GM19395 (cell line): ENCODE data around the gene RARRES2.

ENCODE experiments used
- ATAC-seq: cut with Tn5 transposase; IDR thresholded peaks from one replicate; pipeline ENCODE4 v1.9.1; 2021; ENCODE audit warnings: mild to moderate bottlenecking, moderate library complexity; ENCODE audit not compliant: unreplicated experiment

RARRES2 gene

DNA sequence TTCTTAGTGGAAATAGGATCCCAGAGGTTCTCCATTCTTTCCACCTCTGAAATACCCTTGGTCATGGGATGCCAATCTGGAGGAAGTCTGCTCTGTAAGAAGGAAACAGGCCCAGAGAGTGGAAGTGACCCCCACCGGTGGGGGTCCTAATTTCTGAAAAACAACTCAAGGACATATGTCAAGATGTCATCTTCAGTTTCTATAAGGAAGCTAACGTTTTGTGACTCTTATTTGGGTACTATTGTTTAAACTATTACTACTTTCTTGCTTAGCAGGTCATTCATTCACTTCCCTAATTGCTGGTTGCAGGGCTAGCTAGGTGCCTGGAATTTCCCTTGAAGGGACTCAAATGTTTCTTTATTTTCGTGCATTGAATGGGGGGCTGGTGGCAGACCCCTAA is 35.8 kb upstream of the RARRES2 start:
- no peak for ATAC-seq

DNA sequence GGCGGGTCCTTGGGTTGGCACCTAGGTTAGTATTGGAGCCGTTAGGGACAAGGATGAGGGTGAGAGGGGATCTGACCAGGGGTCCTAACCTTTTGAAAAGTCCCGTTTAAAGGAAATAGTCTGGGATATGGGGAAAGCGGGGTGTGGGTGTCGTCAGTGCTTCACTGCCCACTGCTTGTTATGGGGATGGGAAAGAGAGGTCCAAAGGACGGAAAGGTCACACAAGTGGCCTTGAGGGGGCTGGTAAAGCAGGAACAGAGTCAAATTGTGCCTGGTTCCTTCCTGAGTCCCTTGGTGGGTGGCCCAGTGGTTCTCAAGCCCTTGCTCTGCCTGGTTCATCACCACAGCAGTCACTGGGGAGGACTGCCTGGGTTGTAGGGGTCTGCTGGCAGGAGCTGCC is 35.1 kb upstream of the RARRES2 start:
- no peak for ATAC-seq

DNA sequence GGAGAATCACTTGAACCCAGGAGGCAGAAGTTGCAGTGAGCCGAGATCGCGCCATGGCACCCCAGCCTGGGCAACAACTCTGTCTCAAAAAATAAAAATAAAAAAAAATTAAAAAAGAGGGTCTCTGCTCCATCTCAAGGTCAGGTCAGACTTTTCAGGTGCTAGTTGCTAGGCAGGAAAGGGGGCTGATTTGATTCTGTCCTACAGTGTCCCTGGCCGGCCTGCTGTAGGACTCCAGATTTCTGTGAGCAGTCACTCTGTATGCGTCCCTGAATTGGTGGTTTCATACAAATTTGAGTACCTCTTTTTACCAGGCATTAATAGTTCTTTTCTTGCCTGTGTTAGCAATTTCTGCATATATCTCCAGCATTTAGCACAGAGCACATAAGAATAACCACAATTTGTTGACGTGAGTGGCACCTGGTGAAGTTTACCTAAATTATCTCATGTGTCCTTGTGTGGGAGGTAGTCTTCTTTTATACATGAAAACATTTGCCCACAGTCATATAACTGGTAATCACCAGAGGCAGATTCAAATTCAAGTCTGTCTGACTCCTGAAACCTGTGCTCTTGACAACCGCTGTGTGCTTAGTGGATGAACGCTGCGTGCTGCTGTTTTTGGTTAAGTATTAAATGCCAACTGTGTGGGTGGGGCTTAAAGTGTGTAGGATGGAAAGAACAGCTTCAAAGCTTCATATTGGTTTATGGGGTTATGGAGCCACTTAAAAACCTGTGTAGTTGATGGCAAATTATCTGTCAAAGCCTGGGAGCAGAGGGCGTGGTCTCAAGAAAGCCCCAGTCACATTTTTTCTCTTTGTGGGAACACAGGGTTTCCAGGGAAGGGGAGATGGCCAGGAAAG is 34.5 kb upstream of the RARRES2 start:
- no peak for ATAC-seq

DNA sequence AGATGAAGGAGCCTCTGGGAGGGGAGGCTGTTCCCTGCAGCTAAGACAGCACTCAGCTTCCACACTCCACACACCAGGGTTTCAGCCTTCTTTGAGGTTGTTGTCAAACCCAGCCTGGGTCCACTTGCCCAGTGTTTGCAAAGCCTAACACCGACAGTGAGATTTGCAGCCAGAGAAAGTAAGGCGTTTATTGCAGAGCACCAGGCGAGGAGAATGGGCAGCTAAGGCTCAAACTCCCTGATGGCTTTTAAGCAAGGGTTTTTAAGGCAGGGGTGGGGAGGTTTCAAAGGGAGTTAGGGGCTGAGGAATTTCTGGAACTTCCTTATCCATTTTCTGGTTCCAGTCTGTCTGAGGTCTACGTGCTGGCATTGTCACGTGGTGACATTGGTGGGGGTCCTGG is 33.0 kb upstream of the RARRES2 start:
- no peak for ATAC-seq

DNA sequence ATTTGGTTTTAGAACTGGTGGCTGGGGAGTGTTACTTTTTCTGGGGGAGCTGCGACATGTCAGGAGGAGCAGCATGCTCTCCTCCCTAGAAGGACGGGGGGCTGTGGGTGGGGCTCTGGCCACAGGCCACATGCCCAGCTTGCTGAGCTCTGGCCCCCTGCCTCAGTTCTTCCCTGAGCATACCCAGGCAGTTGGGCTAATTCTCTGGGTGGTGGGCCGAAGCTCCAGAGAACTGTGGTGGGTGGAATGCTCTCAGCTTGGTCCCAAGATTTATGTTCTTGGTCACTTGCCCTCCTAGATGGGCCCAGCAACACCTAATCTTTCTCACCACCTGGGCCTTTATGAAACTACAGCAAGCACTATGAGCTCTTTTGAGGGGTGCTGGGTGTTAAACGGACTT is 32.6 kb upstream of the RARRES2 start:
- no peak for ATAC-seq

DNA sequence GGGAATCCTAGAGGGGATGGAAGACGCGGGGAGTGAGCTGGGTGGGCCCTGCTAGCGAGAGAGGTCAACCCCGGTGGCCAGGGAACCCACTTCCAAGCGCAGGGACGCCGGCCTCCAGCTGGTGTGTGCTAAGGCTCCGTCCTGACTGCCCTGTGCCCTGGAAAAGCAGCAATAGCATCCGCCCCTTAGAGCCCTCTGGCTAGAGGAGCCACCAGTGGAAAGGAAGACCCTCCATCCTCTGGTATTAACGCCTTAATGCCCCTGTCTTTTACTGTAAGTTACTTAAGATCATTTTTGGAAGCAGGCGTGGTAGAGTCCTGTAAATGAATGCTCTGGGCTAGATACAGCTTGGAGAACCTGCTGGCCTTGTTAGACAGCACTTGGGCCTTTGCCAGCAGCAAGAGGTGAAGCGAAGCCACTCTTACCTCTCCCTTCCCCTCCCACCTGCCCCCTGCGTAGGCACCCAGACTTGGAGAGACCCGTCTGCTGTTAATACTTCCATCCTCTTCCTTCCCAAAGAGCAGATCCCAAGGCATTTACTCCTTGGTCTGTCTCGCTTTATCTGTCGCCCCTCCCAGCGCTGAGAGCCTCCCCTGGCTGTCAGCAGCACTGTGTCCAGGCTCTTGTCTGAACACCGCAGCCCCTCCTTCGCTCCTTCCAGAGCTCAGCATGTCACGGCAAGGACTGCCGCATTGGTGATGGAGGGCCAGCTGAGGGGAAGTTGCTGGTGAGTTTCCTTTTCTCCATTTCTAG is 31.8 kb upstream of the RARRES2 start:
- no peak for ATAC-seq

DNA sequence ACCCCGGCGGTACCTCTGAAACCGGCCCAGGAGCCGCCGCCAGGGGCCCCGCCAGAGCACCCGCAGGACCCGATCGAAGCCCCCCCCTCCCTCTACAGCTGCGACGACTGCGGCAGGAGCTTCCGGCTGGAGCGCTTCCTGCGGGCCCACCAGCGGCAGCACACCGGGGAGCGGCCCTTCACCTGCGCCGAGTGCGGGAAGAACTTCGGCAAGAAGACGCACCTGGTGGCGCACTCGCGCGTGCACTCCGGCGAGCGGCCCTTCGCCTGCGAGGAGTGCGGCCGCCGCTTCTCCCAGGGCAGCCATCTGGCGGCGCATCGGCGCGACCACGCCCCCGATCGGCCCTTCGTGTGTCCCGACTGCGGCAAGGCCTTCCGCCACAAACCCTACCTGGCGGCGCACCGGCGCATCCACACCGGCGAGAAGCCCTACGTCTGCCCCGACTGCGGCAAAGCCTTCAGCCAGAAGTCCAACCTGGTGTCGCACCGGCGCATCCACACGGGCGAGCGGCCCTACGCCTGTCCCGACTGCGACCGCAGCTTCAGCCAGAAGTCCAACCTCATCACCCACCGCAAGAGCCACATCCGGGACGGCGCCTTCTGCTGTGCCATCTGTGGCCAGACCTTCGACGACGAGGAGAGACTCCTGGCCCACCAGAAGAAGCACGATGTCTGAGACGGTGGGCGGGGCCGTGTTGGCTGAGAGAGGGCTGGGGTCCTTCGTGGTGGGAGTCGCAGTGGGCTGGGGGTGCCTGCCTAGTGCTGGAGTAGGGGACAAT is 31.0 kb upstream of the RARRES2 start:
- ATAC-seq: no peak

DNA sequence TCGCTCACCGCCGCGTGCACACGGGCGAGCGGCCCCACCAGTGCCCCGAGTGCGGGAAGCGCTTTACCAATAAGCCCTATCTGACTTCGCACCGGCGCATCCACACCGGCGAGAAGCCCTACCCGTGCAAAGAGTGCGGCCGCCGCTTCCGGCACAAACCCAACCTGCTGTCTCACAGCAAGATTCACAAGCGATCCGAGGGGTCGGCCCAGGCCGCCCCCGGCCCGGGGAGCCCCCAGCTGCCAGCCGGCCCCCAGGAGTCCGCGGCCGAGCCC is 30.5 kb upstream of the RARRES2 start:
- no peak for ATAC-seq

DNA sequence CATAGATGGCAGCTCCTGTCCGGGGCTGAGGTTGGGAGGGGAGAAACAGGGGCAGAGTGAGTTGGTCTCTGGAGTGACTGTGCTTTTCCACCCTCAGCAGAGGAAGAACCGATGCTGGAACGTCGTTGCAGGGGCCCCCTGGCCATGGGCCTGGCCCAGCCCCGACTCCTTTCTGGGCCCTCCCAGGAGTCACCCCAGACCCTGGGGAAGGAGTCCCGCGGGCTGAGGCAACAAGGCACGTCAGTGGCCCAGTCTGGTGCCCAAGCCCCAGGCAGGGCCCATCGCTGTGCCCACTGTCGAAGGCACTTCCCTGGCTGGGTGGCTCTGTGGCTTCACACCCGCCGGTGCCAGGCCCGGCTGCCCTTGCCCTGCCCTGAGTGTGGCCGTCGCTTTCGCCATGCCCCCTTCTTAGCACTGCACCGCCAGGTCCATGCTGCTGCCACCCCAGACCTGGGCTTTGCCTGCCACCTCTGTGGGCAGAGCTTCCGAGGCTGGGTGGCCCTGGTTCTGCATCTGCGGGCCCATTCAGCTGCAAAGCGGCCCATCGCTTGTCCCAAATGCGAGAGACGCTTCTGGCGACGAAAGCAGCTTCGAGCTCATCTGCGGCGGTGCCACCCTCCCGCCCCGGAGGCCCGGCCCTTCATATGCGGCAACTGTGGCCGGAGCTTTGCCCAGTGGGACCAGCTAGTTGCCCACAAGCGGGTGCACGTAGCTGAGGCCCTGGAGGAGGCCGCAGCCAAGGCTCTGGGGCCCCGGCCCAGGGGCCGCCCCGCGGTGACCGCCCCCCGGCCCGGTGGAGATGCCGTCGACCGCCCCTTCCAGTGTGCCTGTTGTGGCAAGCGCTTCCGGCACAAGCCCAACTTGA is 29.9 kb upstream of the RARRES2 start:
- no peak for ATAC-seq

DNA sequence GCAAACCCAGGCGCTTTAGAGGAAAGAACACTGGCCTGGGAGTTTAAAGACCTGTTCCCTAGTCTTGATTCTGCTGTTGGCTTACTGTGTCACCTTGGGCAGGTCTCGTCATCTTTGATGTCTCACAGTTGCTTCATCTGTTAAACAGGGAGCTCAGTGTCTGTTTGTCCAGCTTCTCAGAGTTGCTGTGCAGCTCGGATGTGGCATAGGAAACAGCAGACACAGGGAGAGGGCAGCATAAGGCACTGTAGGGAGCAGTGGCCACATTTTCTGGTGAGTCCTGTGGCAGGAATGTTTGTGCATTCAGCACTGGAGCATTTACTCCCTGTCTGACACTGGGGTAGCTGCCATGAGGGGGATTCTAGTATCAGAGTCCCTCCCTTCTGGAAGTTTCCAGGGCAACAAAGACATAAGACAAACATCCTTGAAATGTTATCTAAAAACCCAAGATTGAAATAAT is 29.2 kb upstream of the RARRES2 start:
- ATAC-seq: no peak

DNA sequence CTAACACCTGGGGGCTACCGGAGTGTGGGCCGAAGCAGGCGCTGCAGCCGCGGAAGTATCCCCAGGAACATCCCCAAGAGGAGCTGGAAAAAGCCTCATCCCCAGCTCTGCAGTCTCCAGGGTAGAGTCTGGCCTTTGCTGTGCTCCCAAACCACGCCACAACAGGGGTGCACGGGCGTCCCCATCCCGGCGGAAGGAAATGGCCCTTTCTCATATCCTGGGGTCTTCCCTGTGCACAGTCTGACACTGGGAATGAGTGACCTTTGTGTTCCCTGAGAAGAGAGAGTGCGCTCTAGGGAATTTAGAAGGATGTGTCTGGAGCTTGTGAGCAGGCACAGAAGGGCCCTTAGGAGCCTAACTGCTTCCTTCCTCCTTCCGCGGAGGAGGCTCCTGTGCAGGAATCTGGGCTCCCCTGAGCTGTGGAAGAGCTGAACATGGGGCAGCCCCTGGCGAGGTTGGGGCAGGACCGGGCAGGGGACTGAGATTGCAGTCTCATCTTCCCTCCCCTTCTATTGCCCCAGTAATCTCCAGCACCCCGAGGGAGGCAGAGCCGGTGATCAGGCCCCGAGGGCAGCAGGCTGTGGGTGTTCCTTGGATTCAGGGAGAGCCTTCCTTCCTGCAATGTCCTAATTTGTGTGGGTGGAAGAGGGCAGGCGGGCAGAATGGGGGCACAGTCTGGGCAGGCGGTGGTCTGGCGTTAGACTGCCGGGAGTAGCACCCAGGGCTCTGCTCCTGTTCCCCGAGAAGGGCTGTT is 28.5 kb upstream of the RARRES2 start:
- peak; percentile 0 for ATAC-seq

DNA sequence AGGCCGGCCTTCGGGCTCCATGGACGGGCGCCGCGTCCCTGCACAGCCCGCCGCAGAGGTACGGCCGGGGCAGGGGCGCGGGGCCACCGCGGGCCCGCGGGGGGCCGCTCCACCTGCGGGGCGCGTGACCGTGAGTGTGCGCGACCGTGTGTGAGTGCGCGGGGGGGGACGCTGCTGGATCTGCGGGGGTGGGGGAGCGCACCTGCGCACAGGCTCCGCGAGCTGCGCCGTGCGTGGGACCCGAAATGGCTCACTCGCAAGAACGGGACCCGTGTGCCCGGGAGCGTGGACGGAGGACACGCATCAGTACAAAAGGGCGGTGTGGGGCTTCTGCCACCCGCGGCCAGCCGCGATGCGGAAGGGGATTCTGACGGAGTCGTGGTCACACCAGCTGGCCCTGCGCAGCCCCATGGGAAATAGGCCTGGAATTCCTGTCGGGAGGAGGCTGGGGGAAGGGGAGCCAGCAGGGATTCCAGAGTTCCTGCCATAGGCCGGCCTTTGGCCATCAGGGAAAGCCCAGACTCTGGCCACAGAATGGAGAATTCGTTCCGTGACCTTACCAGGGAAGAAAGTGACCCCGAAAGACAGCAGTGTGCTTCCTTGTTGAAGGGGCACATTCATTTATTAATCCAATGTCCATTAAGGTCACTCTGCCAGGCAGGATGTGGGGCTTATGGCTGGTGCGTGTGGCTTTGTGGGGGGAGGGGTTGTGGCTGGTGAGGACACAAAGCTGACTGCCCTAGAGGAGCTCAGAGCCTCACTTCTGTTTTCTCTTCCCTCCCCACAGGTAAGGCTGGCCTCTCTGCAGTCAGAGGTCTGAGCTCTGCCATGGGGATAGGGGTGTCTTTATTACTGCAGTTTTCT is 27.7 kb upstream of the RARRES2 start:
- ATAC-seq: peak; percentile 50

DNA sequence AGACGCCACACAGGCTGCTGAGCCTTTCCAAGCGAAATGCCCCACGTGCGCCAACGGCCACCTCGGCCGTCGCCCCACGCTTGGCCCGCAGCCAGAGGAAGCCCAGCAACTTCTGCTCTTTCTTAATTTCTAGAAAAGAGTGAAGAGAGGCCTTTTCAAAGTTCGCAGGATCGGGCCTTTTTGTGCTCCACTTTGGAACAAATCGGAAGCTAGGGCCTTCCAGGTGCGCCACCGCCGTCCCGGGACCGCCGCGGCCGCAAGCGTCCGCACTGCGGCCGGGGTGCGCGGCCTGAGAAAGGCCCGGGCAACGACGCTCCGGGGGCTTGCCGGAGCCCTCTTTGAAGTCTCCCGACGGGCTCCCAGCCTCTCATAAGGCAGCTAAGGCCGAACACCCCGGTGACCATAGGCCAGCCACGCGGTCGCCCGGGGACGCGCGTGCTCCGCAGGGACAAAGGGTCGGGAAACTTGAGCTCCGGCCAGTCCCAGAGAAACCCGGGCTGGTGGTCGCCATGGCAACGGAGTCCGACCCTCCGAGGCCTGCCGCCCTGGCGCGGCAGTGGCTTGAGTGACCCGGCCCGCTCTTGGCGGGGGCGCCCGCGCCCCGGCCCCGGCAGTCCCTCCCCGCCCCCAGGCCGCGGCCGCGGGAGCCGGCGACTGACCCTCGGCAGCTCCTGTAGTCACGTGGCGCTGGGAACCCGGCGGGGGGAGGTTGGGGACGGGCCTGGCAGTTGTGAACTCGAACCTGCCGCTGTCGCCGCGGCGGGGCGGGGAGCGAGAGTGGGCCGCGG is 26.9 kb upstream of the RARRES2 start, which contains the start of gene REPIN1:
Gene REPIN1 (plus strand): TSS at position 727 of the 788 bp plus-strand sequence. CDS start 890 bp downstream, outside the sequence.
- peak; percentile 51 for ATAC-seq

DNA sequence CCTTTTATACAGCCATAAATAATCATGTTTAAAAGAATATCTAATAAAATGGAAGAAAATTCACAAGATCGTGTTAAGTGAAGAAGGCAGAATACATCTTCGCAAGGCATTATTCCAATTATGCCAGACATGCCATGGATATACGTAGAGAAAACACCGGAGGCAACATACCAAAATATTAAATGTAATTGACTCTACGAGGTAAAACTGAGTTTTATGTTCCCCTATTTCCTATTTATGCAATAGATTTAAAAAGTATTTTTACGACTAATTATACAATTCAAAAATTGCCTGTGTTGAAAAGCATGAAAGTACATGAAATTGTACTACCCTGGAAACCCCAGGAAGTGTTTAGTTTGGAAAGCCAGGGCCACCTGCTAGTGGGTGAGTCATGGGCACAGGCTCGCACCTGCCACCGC is 26.3 kb upstream of the RARRES2 start:
- ATAC-seq: no peak

DNA sequence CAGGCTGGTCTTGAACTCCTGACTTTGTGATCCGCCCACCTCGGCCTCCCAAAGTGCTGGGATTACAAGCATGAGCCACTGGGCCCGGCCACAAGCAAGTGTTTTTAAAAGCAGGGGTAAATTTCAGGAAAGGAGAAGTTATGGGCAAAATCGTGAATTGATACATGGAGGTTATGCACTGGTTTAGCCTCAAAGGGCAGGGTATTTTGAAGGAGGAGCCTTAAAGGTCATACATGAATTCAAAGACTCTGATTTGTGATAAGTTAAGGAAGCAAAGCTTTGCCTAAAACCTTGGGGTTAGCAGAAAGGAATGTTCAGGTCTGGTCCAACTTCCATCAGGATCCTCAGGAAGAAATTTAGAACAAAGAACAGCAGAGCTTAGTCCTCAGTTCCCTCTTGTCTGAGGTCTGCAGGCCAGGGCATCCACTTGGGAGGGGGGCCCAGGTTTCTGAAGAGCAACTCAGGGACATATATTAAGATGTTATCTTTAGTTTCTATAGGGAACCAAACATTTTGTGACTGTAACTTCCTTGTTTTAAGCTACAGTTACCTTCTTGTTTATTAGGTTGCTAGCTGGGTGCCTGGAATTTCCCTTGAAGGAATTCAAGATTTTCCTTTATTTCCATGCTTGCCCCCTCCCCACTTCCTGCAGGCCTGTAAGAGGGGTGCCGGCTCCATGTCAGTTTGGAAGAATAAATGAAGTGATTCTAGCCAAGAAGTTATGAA is 24.4 kb upstream of the RARRES2 start:
- ATAC-seq: no peak

DNA sequence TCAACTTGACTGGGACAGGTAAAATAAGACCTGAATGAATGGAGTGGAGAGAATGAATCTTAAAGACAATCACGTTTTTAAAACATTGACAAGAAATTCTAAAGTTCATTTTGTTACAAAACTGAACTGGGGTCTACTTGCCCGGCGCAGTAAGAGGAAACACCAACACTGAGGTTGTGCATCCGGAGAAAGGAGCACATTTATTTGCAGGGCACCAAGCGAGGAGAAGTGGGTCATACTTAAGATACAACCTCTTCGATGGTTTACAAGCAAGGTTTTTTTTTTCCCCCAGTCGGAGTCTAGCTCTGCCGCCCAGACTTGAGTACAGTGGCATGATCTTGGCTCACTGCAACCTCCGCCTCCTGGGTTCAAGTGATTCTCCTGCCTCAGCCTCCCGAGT is 23.8 kb upstream of the RARRES2 start:
- ATAC-seq: no peak

DNA sequence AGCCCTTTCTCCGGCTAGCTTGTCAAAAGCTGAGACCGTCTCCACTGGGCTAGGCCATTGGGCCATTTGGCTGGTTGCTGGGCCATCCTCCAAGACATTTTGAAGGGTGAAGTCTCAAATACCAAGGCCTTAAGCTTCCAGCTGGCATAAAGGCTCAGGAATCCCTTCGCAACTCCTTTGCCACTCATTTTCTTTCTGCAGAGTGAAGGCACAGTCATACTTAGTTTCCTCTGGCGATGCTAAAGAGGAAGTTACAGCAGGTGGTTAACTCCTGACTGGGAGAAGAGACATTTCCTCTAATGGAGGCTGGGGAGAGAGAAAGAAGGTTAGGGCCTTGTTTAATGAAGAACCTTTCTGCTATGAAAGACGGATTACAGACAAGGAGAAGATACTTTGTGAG is 22.4 kb upstream of the RARRES2 start:
- ATAC-seq: peak; percentile 46
